Vagina (tissue), 2 donors: ENCODE results near the gene SLC23A2.

Experiments used
- CTCF ChIP-seq, 3 experiments: fragments of 450-650 bp in 2 of 3; fragments of 200-600 bp in 1 of 3; sonication (generic) in 1 of 3; IDR thresholded peaks; one replicate each; pipeline ENCODE4 v1.5.1; 2017 to 2019; ENCODE audit warnings: antibody characterized with exemption in 3 of 3, mild to moderate bottlenecking in 2 of 3, moderate library complexity in 2 of 3
- POLR2AphosphoS5 ChIP-seq, 2 donors: sonication (generic); formaldehyde crosslinking; IDR thresholded peaks; one replicate each; pipeline ENCODE4 v1.9.0; 2017; ENCODE audit warnings: antibody characterized with exemption in 2 of 2, mild to moderate bottlenecking in 2 of 2, low read depth in 1 of 2; ENCODE audit not compliant: insufficient read depth in 1 of 2

DNA sequence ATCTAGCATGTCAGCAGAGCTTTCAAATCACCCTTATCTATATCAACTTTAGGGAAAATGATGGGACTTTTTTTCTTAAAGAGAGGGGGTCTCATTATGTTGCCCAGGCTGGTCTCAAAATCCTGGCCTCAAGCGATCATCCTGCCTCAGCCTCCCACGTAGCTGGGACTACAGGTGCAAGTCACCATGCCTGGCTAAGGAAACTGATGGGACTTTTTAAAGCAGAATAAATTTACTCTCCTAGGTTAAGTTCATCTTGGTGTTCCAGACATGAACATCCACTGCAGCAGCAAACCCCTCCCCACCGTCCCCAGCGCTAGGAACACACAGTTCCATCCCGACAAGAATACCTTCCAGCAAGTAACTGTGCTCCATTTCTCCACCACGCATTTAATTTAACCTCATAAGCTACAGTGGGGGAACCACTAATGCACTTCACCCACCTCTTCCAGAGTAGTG lies 64.9 kb downstream of the SLC23A2 start:
- no peak for TF ChIP-seq CTCF (IDR thresholded peaks at IDR 0.05)
- no peak for TF ChIP-seq POLR2AphosphoS5 (IDR thresholded peaks at IDR 0.05; ENCODE audit: insufficient read depth in 1 of 2, low read depth in 1 of 2)
